OCI-LY7 (cell line): ENCODE data around the gene PIGX. TPM values are rescaled to one million over a fixed set of nuclear protein-coding genes. Genes with fewer than 3 reads are reported as not detected.

Experiments
- BruUV-seq: library from RNA; stranded (reverse); fragments of 400-500 nt; replicated peaks from 2 replicates; lab custom pipeline; 2021; lab: Mats Ljungman, UMichigan
- CTCF ChIA-PET: fragments of 300-600 bp; sonication (Branson Sonifier 250); formaldehyde crosslinking; loops from one replicate; lab custom pipeline; 2022; ENCODE audit warnings: antibody characterized with exemption; ENCODE audit not compliant: unreplicated experiment; lab: Charles Lee
- POLR2A ChIA-PET: fragments of 300-600 bp; sonication (Branson Sonifier 250); formaldehyde crosslinking; loops from one replicate; lab custom pipeline; 2022; ENCODE audit warnings: antibody characterized with exemption; lab: Charles Lee
- DNase-seq: peaks from one replicate; pipeline ENCODE4 v3.0.0-alpha.2; 2015; ENCODE audit warnings: low spot score
- H2AFZ ChIP-seq: fragments of 200-600 bp; sonication (generic), shearing (Covaris generic); 2 replicates; pipeline ENCODE4 v1.6.1; 2014; ENCODE audit warnings: mild to moderate bottlenecking, antibody characterized with exemption, low read length, moderate library complexity
- H3K27ac ChIP-seq: fragments of 200-600 bp; sonication (generic); 2 replicates; pipeline ENCODE4 v1.5.1; 2014; ENCODE audit warnings: mixed run types, low read depth, mild to moderate bottlenecking, moderate library complexity, low read length, inconsistent platforms; ENCODE audit not compliant: poor library complexity, severe bottlenecking
- H3K36me3 ChIP-seq: fragments of 200-600 bp; sonication (generic); 2 replicates; pipeline ENCODE4 v1.6.1; 2014; ENCODE audit warnings: mild to moderate bottlenecking, antibody characterized with exemption, low read length, moderate library complexity, mixed read lengths; ENCODE audit not compliant: insufficient read depth
- H3K4me1 ChIP-seq: fragments of 200-600 bp; sonication (generic); 2 replicates; pipeline ENCODE4 v1.5.1; 2014; ENCODE audit warnings: mild to moderate bottlenecking, low read length; ENCODE audit not compliant: insufficient read depth, poor library complexity, severe bottlenecking
- H3K4me2 ChIP-seq: fragments of 200-600 bp; sonication (generic); 2 replicates; pipeline ENCODE4 v1.6.1; 2014; ENCODE audit warnings: mild to moderate bottlenecking, low read length
- H3K4me3 ChIP-seq: fragments of 200-600 bp; sonication (generic); 2 replicates; pipeline ENCODE4 v1.5.1; 2014; ENCODE audit warnings: mild to moderate bottlenecking, low read depth, low read length; ENCODE audit not compliant: poor library complexity, severe bottlenecking
- H3K79me2 ChIP-seq: fragments of 200-600 bp; sonication (generic); 2 replicates; pipeline ENCODE4 v1.6.1; 2016; ENCODE audit warnings: low read depth, mild to moderate bottlenecking, low read length, moderate library complexity, mixed read lengths; ENCODE audit not compliant: insufficient read depth
- H3K9me2 ChIP-seq: fragments of 200-600 bp; sonication (generic); 2 replicates; pipeline ENCODE4 v1.6.1; 2016; ENCODE audit warnings: mild to moderate bottlenecking, low read length, mixed read lengths; ENCODE audit not compliant: insufficient read depth
- H3K9me3 ChIP-seq: fragments of 200-600 bp; sonication (generic); 2 replicates; pipeline ENCODE4 v1.6.1; 2014; ENCODE audit warnings: mild to moderate bottlenecking, mixed run types, low read length, mixed read lengths
- H4K20me1 ChIP-seq: fragments of 200-600 bp; sonication (generic); 2 replicates; pipeline ENCODE4 v1.6.1; 2014; ENCODE audit warnings: mild to moderate bottlenecking, antibody characterized with exemption, low read length, moderate library complexity, mixed read lengths; ENCODE audit not compliant: insufficient read depth
- EZH2phosphoT487 ChIP-seq: fragments of 200-600 bp; sonication (generic); IDR thresholded peaks from 2 replicates; pipeline ENCODE4 v1.6.1; 2018; ENCODE audit warnings: low read depth, borderline replicate concordance, mild to moderate bottlenecking, mixed run types, antibody characterized with exemption, low read length, moderate library complexity, mixed read lengths
- intact Hi-C: fragments of 100-400 bp; cut with micrococcal nuclease; formaldehyde crosslinking; loops from one replicate; pipeline ENCODE4 v1.10.0; 2022; ENCODE audit not compliant: unreplicated experiment
- total RNA-seq, 2 experiments: library from RNA; depleted of rRNA in 1 of 2; stranded (reverse); fragments of >200 nt in 1 of 2; shearing (Covaris generic) in 1 of 2; gene quantifications; 2 replicates each; pipeline ENCODE4 v1.2.3, GENCODE V29; 2014 to 2022
- TF ChIP-seq, protein P1 (sequence below): fragments of 200-600 bp; sonication (generic); conservative IDR thresholded peaks from 2 replicates; pipeline ENCODE4 v1.5.1; 2014; ENCODE audit warnings: mild to moderate bottlenecking, antibody characterized with exemption, low read length, moderate library complexity, mixed read lengths

The PIGX gene
- total RNA-seq, 2 experiments from 2014 or later: 24.9 to 31.5 TPM

GRCh38 chr3:196673632-196674031 is 38.5 kb upstream of the PIGX start:
- no TSS peak for BruUV-seq
- ChIA-PET CTCF (no interaction called here), POLR2A (interaction anchor here (0.6 kb wide), 1 partner anchor 303 kb away, joined by 4 read pairs; no protein-coding TSS in a partner anchor)
- Histone ChIP-seq H3K4me2 (no peak overlapping the region), H3K9me2 (no peaks in the 10 kb centered on the region), H2AFZ (no peak overlapping the region), H3K4me1 (peaks cover 10% of the 10 kb centered on the region), H4K20me1 (no peaks in the 10 kb centered on the region), H3K9me3 (no peaks in the 10 kb centered on the region), H3K27ac (no peak overlapping the region), H3K79me2 (no peaks in the 10 kb centered on the region), H3K36me3 (no peaks in the 10 kb centered on the region), H3K4me3 (no peak overlapping the region)
- intact Hi-C loops: no loop called here
- TF ChIP-seq, protein P1, sequence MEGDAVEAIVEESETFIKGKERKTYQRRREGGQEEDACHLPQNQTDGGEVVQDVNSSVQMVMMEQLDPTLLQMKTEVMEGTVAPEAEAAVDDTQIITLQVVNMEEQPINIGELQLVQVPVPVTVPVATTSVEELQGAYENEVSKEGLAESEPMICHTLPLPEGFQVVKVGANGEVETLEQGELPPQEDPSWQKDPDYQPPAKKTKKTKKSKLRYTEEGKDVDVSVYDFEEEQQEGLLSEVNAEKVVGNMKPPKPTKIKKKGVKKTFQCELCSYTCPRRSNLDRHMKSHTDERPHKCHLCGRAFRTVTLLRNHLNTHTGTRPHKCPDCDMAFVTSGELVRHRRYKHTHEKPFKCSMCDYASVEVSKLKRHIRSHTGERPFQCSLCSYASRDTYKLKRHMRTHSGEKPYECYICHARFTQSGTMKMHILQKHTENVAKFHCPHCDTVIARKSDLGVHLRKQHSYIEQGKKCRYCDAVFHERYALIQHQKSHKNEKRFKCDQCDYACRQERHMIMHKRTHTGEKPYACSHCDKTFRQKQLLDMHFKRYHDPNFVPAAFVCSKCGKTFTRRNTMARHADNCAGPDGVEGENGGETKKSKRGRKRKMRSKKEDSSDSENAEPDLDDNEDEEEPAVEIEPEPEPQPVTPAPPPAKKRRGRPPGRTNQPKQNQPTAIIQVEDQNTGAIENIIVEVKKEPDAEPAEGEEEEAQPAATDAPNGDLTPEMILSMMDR: no peak
- TF ChIP-seq EZH2phosphoT487: no peak
- no peak for DNase-seq

GRCh38 chr3:196677353-196677752 is 34.8 kb upstream of the PIGX start:
- no peak overlapping the region for H3K4me2 ChIP-seq
- ChIA-PET POLR2A (interaction anchor here (0.7 kb wide), 1 partner anchor 169 kb away, joined by 3 read pairs; no protein-coding TSS in a partner anchor), CTCF (no interaction called here)
- H3K4me1 ChIP-seq: no peaks in the 10 kb centered on the region
- H3K36me3 ChIP-seq: no peaks in the 10 kb centered on the region
- H3K9me3 ChIP-seq: no peaks in the 10 kb centered on the region
- TF ChIP-seq, protein P1: no peak
- no peak for TF ChIP-seq EZH2phosphoT487
- no TSS peak for BruUV-seq
- intact Hi-C loops: no loop called here
- H4K20me1 ChIP-seq: no peaks in the 10 kb centered on the region
- no peak for DNase-seq
- no peaks in the 10 kb centered on the region for H3K9me2 ChIP-seq
- no peak overlapping the region for H3K27ac ChIP-seq
- no peak overlapping the region for H2AFZ ChIP-seq
- no peaks in the 10 kb centered on the region for H3K79me2 ChIP-seq
- H3K4me3 ChIP-seq: no peak overlapping the region

DNA sequence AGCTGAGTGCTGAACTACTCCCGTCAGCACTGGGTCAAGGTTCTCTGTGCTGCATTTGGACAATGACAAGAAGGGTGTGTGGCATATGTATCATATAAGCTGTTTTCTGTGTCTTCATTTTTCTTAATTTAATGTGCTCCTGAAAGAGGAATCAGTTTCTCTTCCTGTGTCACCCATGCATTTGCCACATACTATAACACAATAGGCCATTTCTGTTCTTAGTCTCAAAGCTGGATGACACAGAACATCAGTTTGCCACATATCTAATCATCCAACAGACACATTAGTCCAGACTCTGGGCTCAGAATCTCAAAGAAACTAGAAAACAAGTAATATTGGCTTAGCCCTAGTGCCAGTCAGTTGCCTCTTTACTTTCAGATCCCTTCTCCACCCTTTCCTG is 34.2 kb upstream of the PIGX start:
- POLR2A ChIA-PET: no interaction called here
- BruUV-seq: no TSS peak
- no peak for DNase-seq

More for the DNA sequence above, 34.2 kb upstream of the PIGX start:
- Histone ChIP-seq H3K9me2 (no peaks in the 10 kb centered on the region), H3K27ac (no peak overlapping the region), H3K4me3 (no peak overlapping the region), H3K36me3 (no peaks in the 10 kb centered on the region), H2AFZ (no peak overlapping the region), H3K4me2 (no peak overlapping the region), H3K4me1 (no peaks in the 10 kb centered on the region), H3K9me3 (no peaks in the 10 kb centered on the region), H3K79me2 (no peaks in the 10 kb centered on the region), H4K20me1 (no peaks in the 10 kb centered on the region)
- TF ChIP-seq EZH2phosphoT487: no peak
- intact Hi-C loops: no loop called here
- CTCF ChIA-PET: no interaction called here
